Activated T-helper 17 cell treated with anti-CD3 and anti-CD28 coated beads, Interleukin-2, amount 50 U/mL, for 72 hours (primary cell): ENCODE measurements around the gene INPP5D. TPM values are rescaled to one million over a fixed set of nuclear protein-coding genes. Genes with fewer than 3 reads are reported as not detected.
A peak's percentile ranks its signal among the peaks of the same experiment; 100 is the strongest.
"Not testable (repeated sequence)": the region's sequence is repeated elsewhere in the genome, so short reads cannot be mapped to it uniquely, and the experiment has no call there.

Source experiments
- ATAC-seq: fragments of 150-1000 bp; cut with Tn5 transposase; replicated peaks from 2 replicates; pipeline ENCODE4 v1.10.0; 2021; ENCODE audit warnings: mild to moderate bottlenecking, moderate library complexity
- H3K27ac Mint-ChIP-seq: one replicate; pipeline ENCODE4 v1.8.0; 2022; ENCODE audit warnings: mixed read lengths
- H3K27me3 Mint-ChIP-seq: one replicate; pipeline ENCODE4 v1.8.0; 2022; ENCODE audit warnings: mixed read lengths
- H3K36me3 Mint-ChIP-seq: one replicate; pipeline ENCODE4 v1.8.0; 2022; ENCODE audit warnings: low read depth, mild to moderate bottlenecking, mixed read lengths
- H3K4me1 Mint-ChIP-seq: one replicate; pipeline ENCODE4 v1.8.0; 2022; ENCODE audit warnings: mixed read lengths
- H3K4me3 Mint-ChIP-seq: one replicate; pipeline ENCODE4 v1.8.0; 2022; ENCODE audit warnings: mild to moderate bottlenecking, mixed read lengths
- H3K9me3 Mint-ChIP-seq: one replicate; pipeline ENCODE4 v1.8.0; 2022; ENCODE audit warnings: mixed read lengths
- total RNA-seq, 2 donors: library from RNA; stranded (reverse); gene quantifications; one replicate each; pipeline ENCODE4 v1.2.3, GENCODE V29; 2022

The INPP5D gene
- 10 to 100 TPM; 81.6 to 89.8 TPM for total RNA-seq

- no peaks in the 10 kb centered on the region for H3K27me3 Mint-ChIP-seq
- ATAC-seq = peak; percentile 66
- H3K9me3 Mint-ChIP-seq = no peaks in the 10 kb centered on the region
- H3K36me3 Mint-ChIP-seq = peaks cover 33% of the 10 kb centered on the region
- H3K27ac Mint-ChIP-seq = peak within 1 kb of the TSS; percentile 95
- H3K4me3 Mint-ChIP-seq = peak within 1 kb of the TSS; percentile 97
- peaks cover 11% of the 10 kb centered on the region for H3K4me1 Mint-ChIP-seq
These were observed at the start of gene INPP5D for GRCh38 chr2:233059797-233060500. Gene INPP5D (plus strand): TSS chr2:233060342. CDS start chr2:233060479, 137 bp downstream.

GRCh38 chr2:233010569-233011267 is 49.4 kb upstream of the INPP5D start:
- Mint-ChIP-seq H3K36me3 (no peaks in the 10 kb centered on the region), H3K27me3 (no peaks in the 10 kb centered on the region), H3K4me1 (no peaks in the 10 kb centered on the region), H3K4me3 (no peak overlapping the region), H3K27ac (no peak overlapping the region), H3K9me3 (no peaks in the 10 kb centered on the region)
- no peak for ATAC-seq

- H3K27me3 Mint-ChIP-seq = no peaks in the 10 kb centered on the region
- H3K9me3 Mint-ChIP-seq = no peaks in the 10 kb centered on the region
- no peaks in the 10 kb centered on the region for H3K36me3 Mint-ChIP-seq
- H3K4me3 Mint-ChIP-seq = no peak overlapping the region
- H3K4me1 Mint-ChIP-seq = no peaks in the 10 kb centered on the region
- H3K27ac Mint-ChIP-seq = no peak overlapping the region
- ATAC-seq = no peak
These were observed 48.9 kb upstream of the INPP5D start for GRCh38 chr2:233011268-233011650.

- no peaks in the 10 kb centered on the region for H3K27me3 Mint-ChIP-seq
- no peak for ATAC-seq
- no peaks in the 10 kb centered on the region for H3K9me3 Mint-ChIP-seq
- H3K4me1 Mint-ChIP-seq = no peaks in the 10 kb centered on the region
- no peaks in the 10 kb centered on the region for H3K36me3 Mint-ChIP-seq
- no peak overlapping the region for H3K4me3 Mint-ChIP-seq
- no peak overlapping the region for H3K27ac Mint-ChIP-seq
These were observed 48.4 kb upstream of the INPP5D start for GRCh38 chr2:233011702-233012131.

GRCh38 chr2:233012301-233012971 is 47.7 kb upstream of the INPP5D start:
- H3K9me3 Mint-ChIP-seq = no peaks in the 10 kb centered on the region
- H3K36me3 Mint-ChIP-seq = no peaks in the 10 kb centered on the region
- H3K4me3 Mint-ChIP-seq = no peak overlapping the region

GRCh38 chr2:233013027-233013461 is 47.1 kb upstream of the INPP5D start, which contains the start of gene NGEF:
Gene NGEF (minus strand): TSS chr2:233013256. CDS start chr2:232974890, 38,366 bp downstream.
- no peak for ATAC-seq
- no peaks in the 10 kb centered on the region for H3K27me3 Mint-ChIP-seq
- no peak within 1 kb of the TSS for H3K4me3 Mint-ChIP-seq
- no peaks in the 10 kb centered on the region for H3K36me3 Mint-ChIP-seq
- H3K9me3 Mint-ChIP-seq = no peaks in the 10 kb centered on the region
- no peaks in the 10 kb centered on the region for H3K4me1 Mint-ChIP-seq
- no peak within 1 kb of the TSS for H3K27ac Mint-ChIP-seq

More at GRCh38 chr2:233012301-233012971, 47.7 kb upstream of the INPP5D start:
- H3K27me3 Mint-ChIP-seq = no peaks in the 10 kb centered on the region
- no peak for ATAC-seq
- H3K27ac Mint-ChIP-seq = no peak overlapping the region
- H3K4me1 Mint-ChIP-seq = no peaks in the 10 kb centered on the region

- Mint-ChIP-seq H3K27me3 (no peaks in the 10 kb centered on the region), H3K27ac (no peak overlapping the region), H3K4me1 (no peaks in the 10 kb centered on the region), H3K4me3 (no peak overlapping the region), H3K9me3 (no peaks in the 10 kb centered on the region), H3K36me3 (no peaks in the 10 kb centered on the region)
- ATAC-seq = no peak
These were observed 46.5 kb upstream of the INPP5D start for GRCh38 chr2:233013650-233014049.

- H3K27ac Mint-ChIP-seq = no peak overlapping the region
- no peaks in the 10 kb centered on the region for H3K27me3 Mint-ChIP-seq
- no peak for ATAC-seq
- no peaks in the 10 kb centered on the region for H3K4me1 Mint-ChIP-seq
- no peaks in the 10 kb centered on the region for H3K9me3 Mint-ChIP-seq
- no peaks in the 10 kb centered on the region for H3K36me3 Mint-ChIP-seq
- H3K4me3 Mint-ChIP-seq = no peak overlapping the region
These were observed 45.0 kb upstream of the INPP5D start for GRCh38 chr2:233015019-233015645.

GRCh38 chr2:233017947-233018346 is 42.2 kb upstream of the INPP5D start:
- H3K27ac Mint-ChIP-seq = no peak overlapping the region
- ATAC-seq = no peak
- H3K36me3 Mint-ChIP-seq = no peaks in the 10 kb centered on the region
- H3K4me3 Mint-ChIP-seq = no peak overlapping the region
- no peaks in the 10 kb centered on the region for H3K9me3 Mint-ChIP-seq
- H3K4me1 Mint-ChIP-seq = no peaks in the 10 kb centered on the region
- no peaks in the 10 kb centered on the region for H3K27me3 Mint-ChIP-seq

- not testable (repeated sequence) for H3K27ac Mint-ChIP-seq, H3K4me3 Mint-ChIP-seq, ATAC-seq, H3K27me3 Mint-ChIP-seq, H3K4me1 Mint-ChIP-seq, H3K9me3 Mint-ChIP-seq, H3K36me3 Mint-ChIP-seq
These were observed 40.5 kb upstream of the INPP5D start for GRCh38 chr2:233019610-233020009.

- H3K36me3 Mint-ChIP-seq = no peaks in the 10 kb centered on the region
- no peak overlapping the region for H3K27ac Mint-ChIP-seq
- no peaks in the 10 kb centered on the region for H3K4me1 Mint-ChIP-seq
- ATAC-seq = no peak
- no peaks in the 10 kb centered on the region for H3K9me3 Mint-ChIP-seq
- H3K27me3 Mint-ChIP-seq = no peaks in the 10 kb centered on the region
- no peak overlapping the region for H3K4me3 Mint-ChIP-seq
These were observed 39.7 kb upstream of the INPP5D start for GRCh38 chr2:233020454-233020853.

GRCh38 chr2:233021771-233022170 is 38.4 kb upstream of the INPP5D start:
- Mint-ChIP-seq H3K4me1 (no peaks in the 10 kb centered on the region), H3K9me3 (no peaks in the 10 kb centered on the region), H3K36me3 (no peaks in the 10 kb centered on the region), H3K4me3 (no peak overlapping the region), H3K27ac (no peak overlapping the region), H3K27me3 (no peaks in the 10 kb centered on the region)
- ATAC-seq = no peak

GRCh38 chr2:233022561-233022960 is 37.6 kb upstream of the INPP5D start:
- Mint-ChIP-seq H3K9me3 (no peaks in the 10 kb centered on the region), H3K4me1 (no peaks in the 10 kb centered on the region), H3K4me3 (no peak overlapping the region), H3K36me3 (no peaks in the 10 kb centered on the region), H3K27ac (no peak overlapping the region), H3K27me3 (no peaks in the 10 kb centered on the region)
- no peak for ATAC-seq

GRCh38 chr2:233023007-233023760 is 37.0 kb upstream of the INPP5D start:
- no peak for ATAC-seq
- no peak overlapping the region for H3K27ac Mint-ChIP-seq
- no peaks in the 10 kb centered on the region for H3K4me1 Mint-ChIP-seq
- no peaks in the 10 kb centered on the region for H3K36me3 Mint-ChIP-seq
- H3K4me3 Mint-ChIP-seq = no peak overlapping the region
- no peaks in the 10 kb centered on the region for H3K9me3 Mint-ChIP-seq
- H3K27me3 Mint-ChIP-seq = no peaks in the 10 kb centered on the region
